ENCODE measurements around the gene PARP16.
"Not testable (repeated sequence)": the region's sequence is repeated elsewhere in the genome, so short reads cannot be mapped to it uniquely, and the experiment has no call there.

PARP16 gene

GRCh38 chr15:65236443-65236842, 50.2 kb downstream of the PARP16 start:
- not testable (repeated sequence) for DNase-seq (ENCODE audit: low read depth, low spot score)

DNA sequence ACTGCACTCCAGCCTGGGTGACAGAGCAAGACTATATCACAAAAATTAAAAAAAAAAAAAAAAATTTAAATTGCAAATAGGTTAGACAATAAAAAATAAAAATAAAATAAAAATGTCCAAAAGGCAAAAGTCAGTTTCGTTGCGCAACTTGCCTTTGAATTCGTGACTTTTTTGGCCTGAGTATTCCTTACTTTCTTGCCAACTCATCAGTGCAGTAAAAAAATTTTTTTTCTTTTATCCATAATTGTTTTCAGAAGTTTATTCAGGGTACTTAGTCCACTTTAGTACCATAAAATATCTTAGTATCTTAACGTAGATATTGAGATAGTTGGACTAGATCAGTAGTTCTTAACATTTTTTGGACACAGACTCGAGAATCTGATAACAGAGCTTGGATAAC, 53.0 kb downstream of the PARP16 start:
- DNase-seq (ENCODE audit: low read depth, low spot score), result no peak

DNA sequence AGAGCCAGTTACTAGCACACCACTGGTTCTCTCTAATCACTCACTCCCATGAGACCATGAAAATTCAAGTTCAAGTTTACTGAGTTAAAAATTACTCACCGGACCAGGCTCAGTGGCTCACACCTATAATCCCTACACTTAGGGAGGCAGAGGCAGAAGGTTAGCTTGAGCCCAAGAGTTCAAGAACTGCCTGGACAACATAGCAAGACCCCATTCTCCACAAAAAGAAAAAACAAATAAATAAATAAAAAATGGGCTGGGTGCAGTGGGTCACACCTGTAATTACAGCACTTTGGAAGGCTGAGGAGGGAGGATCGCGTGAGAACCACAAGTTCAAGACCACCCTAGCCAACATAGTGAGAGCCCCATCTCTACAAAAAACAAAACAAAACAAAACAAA, 54.2 kb downstream of the PARP16 start:
- no peak for DNase-seq (ENCODE audit: low read depth, low spot score)

- DNase-seq (ENCODE audit: low read depth, low spot score), result no peak
Measured at GRCh38 chr15:65231306-65231705, 55.4 kb downstream of the PARP16 start.

GRCh38 chr15:65226901-65227300, 59.8 kb downstream of the PARP16 start:
- not testable (repeated sequence) for DNase-seq (ENCODE audit: low read depth, low spot score)

- no peak for DNase-seq (ENCODE audit: low read depth, low spot score)
Measured at GRCh38 chr15:65226221-65226620, 60.5 kb downstream of the PARP16 start.

DNA sequence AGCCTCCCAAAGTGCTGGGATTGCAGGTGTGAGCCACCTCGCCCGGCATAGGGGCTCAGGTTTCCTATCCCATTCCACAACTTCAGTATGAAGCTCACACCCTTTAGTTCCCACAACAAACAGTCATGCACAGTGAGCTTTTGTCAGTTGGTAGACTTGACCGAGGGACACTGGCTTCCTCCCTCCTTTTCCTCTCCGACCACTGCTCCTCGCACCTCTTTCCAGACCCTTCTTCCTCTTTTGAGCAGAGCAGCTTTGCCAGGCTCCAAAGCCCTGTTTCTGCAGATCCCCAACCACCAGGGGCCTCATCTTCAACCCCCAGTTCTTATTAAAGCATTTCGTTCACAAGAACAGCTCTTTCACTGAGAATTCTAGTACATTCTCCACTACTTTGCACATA, 62.7 kb downstream of the PARP16 start:
- no peak for DNase-seq (ENCODE audit: low read depth, low spot score)

DNA sequence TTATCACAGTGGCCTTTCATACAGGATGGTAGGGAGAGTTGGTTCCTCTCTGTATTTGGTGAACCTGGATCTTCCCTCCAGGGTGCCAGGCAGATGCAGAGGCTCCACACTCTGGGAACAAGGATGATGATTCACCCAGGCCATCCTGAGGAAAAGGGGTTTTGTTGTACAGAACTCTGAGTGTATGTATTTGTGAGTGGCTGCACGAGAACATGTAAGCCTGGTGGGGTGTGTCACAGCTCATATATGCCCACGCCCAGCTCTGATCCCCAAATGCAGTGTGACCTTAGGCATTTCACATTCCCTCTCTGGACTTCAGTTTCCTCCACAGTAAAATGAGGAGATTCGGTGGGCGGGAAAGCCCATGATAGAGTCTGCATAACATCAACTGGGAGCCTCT, 63.8 kb downstream of the PARP16 start:
- DNase-seq (ENCODE audit: low read depth, low spot score), result no peak

GRCh38 chr15:65221697-65222096, 65.0 kb downstream of the PARP16 start:
- DNase-seq (ENCODE audit: low read depth, low spot score), result no peak

- DNase-seq (ENCODE audit: low read depth, low spot score), result no peak
Measured at GRCh38 chr15:65219137-65219536, 67.5 kb downstream of the PARP16 start.

DNA sequence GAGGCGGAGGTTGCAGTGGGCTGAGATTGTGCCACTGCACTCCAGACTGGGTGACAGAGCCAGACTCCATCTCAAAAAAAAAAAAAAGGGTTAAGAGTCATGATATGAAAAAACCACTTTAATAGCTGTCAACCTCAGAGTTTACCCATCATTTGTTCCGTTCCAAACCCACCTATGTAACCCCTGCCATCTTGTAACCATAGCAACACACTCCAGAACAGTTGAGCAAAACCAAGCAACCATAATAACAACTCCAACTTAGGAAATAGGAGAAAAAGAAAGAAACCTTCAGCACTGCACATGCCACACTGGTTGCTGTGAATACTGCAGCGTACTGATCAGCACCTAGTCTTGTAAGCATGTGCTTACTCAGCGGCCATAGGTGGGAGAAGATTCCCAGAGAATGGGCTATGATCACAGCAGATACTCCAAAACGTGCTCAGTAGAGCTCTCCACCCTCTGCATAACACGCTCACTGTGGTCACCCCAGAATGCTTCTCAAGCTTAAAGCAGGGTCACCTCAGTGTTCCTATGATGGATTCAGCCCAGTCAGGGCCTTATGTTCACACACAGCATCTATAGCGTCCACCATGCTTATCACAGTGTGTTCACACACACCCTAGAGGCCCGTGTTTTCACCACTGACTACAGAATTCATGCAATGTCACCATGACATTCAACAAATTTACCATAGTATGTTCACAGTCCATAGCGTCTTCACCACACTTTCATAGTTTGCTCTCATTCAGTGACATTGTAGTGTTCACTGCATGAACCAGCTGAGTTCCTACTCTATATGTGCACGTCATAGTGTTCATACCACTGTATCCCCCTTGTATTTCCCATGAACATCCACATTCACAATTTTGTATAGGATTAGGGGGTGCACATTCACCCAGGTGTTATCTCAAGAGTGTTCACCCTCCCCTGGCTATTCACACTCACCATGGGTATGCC, 68.9 kb downstream of the PARP16 start:
- no peak for DNase-seq (ENCODE audit: low read depth, low spot score)

GRCh38 chr15:65215496-65215895, 71.2 kb downstream of the PARP16 start:
- DNase-seq (ENCODE audit: low read depth, low spot score), result no peak

GRCh38 chr15:65214010-65214409, 72.7 kb downstream of the PARP16 start:
- DNase-seq (ENCODE audit: low read depth, low spot score), result no peak

GRCh38 chr15:65213241-65213640, 73.4 kb downstream of the PARP16 start:
- DNase-seq (ENCODE audit: low read depth, low spot score), result no peak

DNA sequence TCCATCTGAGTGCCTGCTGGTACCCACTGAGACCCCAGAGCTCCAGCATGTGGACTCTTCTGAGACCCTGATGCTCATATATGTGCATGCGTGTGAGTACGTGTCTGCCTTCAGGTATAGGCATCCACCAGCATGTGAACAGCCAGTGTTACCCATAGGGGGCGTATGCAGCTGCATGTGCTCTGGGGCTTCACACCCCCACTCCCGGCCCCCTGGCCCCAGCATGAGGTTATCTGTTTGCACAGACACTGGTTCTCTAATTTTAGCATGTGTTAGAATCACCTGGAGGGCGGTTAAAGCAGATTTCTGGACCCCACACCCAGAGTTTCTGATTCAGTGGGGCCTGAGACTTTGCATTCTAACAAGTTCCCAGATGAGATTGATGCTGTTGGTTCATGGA, 74.6 kb downstream of the PARP16 start:
- DNase-seq (ENCODE audit: low read depth, low spot score), result no peak

- no peak for DNase-seq (ENCODE audit: low read depth, low spot score)
Measured at GRCh38 chr15:65211482-65211982, 75.2 kb downstream of the PARP16 start.

DNA sequence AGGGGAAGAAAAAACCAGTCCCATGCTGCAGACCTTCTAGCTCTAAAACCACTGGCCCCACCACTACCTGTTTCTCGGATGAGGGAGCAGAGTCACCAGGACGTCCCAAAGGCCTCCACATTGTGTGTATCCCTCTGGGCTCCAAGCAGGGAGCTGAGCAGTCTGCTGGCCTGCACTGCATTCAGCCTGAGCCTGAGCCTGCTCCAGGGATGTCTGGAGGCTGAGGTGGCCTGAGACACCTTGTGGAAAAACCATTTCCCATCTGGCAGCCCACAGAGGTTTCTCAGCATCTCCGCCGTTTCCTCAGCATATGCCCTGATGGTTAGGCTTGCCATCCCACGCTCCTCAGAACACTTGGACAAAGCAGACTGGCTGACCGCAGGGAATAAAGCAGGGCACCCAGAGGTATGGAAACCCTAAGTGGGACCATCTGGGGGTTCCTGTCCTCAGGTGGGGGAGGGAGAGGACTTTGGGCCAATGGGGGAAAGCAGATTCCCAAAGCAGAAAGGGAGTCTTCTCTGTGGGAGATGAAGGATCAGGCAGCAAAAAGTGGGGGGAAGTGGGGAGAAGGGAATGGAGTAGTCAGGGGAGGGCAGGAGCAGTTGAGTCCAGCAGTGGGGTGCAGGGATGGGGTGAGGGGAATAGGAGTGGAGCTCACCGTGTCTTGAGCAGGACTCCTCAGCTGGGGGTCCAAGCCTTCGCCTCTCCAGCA, 75.8 kb downstream of the PARP16 start, which contains the start of gene CILP:
Gene CILP (minus strand): TSS at position 704 of the 712 bp plus-strand sequence. CDS start 1,718 bp downstream, outside the sequence.
- DNase-seq (ENCODE audit: low read depth, low spot score), result no peak

- DNase-seq (ENCODE audit: low read depth, low spot score), result no peak
Measured at GRCh38 chr15:65209701-65210643, 76.7 kb downstream of the PARP16 start.

DNA sequence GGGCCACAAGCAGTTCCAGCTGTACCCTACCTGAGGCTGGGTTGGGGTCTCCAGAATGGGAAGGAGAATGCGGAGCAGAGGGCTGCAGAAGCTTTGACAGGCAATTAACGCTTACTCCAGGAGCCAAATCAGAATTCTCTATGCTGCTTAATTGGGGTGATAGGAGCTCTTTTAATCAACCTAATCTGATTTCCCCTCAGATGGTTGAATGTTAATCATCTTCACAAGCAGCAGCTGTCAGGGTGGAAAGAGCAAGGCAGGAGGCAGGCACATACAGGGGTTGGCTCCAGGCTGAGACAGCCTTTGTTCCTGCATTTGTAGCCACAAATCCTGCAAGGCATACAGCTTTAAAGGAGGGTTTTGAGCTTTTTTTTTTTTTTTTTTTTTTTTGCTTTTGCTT, 78.0 kb downstream of the PARP16 start:
- DNase-seq (ENCODE audit: low read depth, low spot score), result no peak
